T-helper 22 cell (primary cell): ENCODE results near the gene CWF19L1.

ENCODE experiments used
- DNase-seq: peaks from one replicate; pipeline ENCODE4 v3.0.0-alpha.2; 2020; ENCODE audit warnings: low read depth

Gene CWF19L1

GRCh38 chr10:100248820-100249219 lies 18.6 kb downstream of the CWF19L1 start:
- no peak for DNase-seq

- DNase-seq, result no peak
Measured at GRCh38 chr10:100245484-100246220, 21.8 kb downstream of the CWF19L1 start.

- DNase-seq, result no peak
Measured at GRCh38 chr10:100239851-100240250, 27.6 kb downstream of the CWF19L1 start.

- DNase-seq, result no peak
Measured at GRCh38 chr10:100238429-100238828, 29.0 kb downstream of the CWF19L1 start.

- no peak for DNase-seq
Measured at GRCh38 chr10:100232101-100232500, 35.3 kb downstream of the CWF19L1 start.

GRCh38 chr10:100229819-100230422 lies 37.5 kb downstream of the CWF19L1 start:
- no peak for DNase-seq

- DNase-seq, result no peak
Measured at GRCh38 chr10:100223879-100224278, 43.6 kb downstream of the CWF19L1 start.

- DNase-seq, result no peak
Measured at GRCh38 chr10:100222529-100222928, 44.9 kb downstream of the CWF19L1 start.

- no peak for DNase-seq
Measured at GRCh38 chr10:100216006-100216405, 51.4 kb downstream of the CWF19L1 start.

GRCh38 chr10:100209303-100209702 lies 58.1 kb downstream of the CWF19L1 start:
- DNase-seq, result no peak

GRCh38 chr10:100208276-100208675 lies 59.2 kb downstream of the CWF19L1 start:
- DNase-seq, result no peak

- no peak for DNase-seq
Measured at GRCh38 chr10:100204370-100204769, 63.1 kb downstream of the CWF19L1 start.

- DNase-seq, result no peak
Measured at GRCh38 chr10:100201549-100201948, 65.9 kb downstream of the CWF19L1 start.

GRCh38 chr10:100194711-100195110 lies 72.7 kb downstream of the CWF19L1 start:
- DNase-seq, result no peak

- DNase-seq, result no peak
Measured at GRCh38 chr10:100192350-100192749, 75.1 kb downstream of the CWF19L1 start.

GRCh38 chr10:100186253-100187212 lies 80.9 kb downstream of the CWF19L1 start:
- no peak for DNase-seq

GRCh38 chr10:100185364-100186252 lies 81.8 kb downstream of the CWF19L1 start, which contains the start of gene ERLIN1:
Gene ERLIN1 (minus strand): TSS chr10:100186029. CDS start chr10:100185626, 403 bp downstream.
- DNase-seq, result peak; percentile 85

GRCh38 chr10:100184840-100185239 lies 82.6 kb downstream of the CWF19L1 start:
- DNase-seq, result no peak

- no peak for DNase-seq
Measured at GRCh38 chr10:100184426-100184825, 83.0 kb downstream of the CWF19L1 start.

- DNase-seq, result no peak
Measured at GRCh38 chr10:100183481-100183880, 84.0 kb downstream of the CWF19L1 start.

GRCh38 chr10:100182908-100183307 lies 84.5 kb downstream of the CWF19L1 start:
- no peak for DNase-seq
